SK-N-SH treated with all-trans-retinoic acid at 6 μM for 48 hours (cell line): ENCODE measurements around the gene RGS7.

Source experiments
- ATAC-seq: fragments of 200-7000 bp; cut with Tn5 transposase; 3 replicates; pipeline ENCODE4 v1.9.1; 2020; ENCODE audit warnings: mild to moderate bottlenecking, moderate library complexity
- ARNTL ChIP-seq: fragments of 450-650 bp; formaldehyde crosslinking; IDR thresholded peaks from 2 replicates; pipeline ENCODE4 v1.5.0; 2020; ENCODE audit warnings: low read depth, mild to moderate bottlenecking, moderate library complexity, borderline replicate concordance
- BACH2 ChIP-seq: fragments of 250-450 bp; sonication (Bioruptor Pico); IDR thresholded peaks from 2 replicates; pipeline ENCODE4 v1.9.0; 2021; ENCODE audit warnings: mild to moderate bottlenecking, borderline replicate concordance
- ESRRG ChIP-seq: fragments of 250-450 bp; sonication (Bioruptor Pico); IDR thresholded peaks from 2 replicates; pipeline ENCODE4 v1.6.1; 2021; ENCODE audit warnings: mild to moderate bottlenecking
- GLIS3 ChIP-seq: fragments of 250-450 bp; sonication (Bioruptor Pico); IDR thresholded peaks from 2 replicates; pipeline ENCODE4 v1.5.0; 2020; ENCODE audit warnings: mild to moderate bottlenecking, moderate library complexity
- ISL1 ChIP-seq: fragments of 250-450 bp; sonication (Bioruptor Pico); IDR thresholded peaks from 2 replicates; pipeline ENCODE4 v2.1.2; 2022; ENCODE audit warnings: mild to moderate bottlenecking, moderate library complexity
- OSR1 ChIP-seq: fragments of 250-450 bp; sonication (Bioruptor Pico); IDR thresholded peaks from 2 replicates; pipeline ENCODE4 v1.8.0; 2022; ENCODE audit warnings: moderate library complexity, mild to moderate bottlenecking, inconsistent platforms
- PATZ1 ChIP-seq: fragments of 250-450 bp; sonication (Bioruptor Pico); IDR thresholded peaks from 2 replicates; pipeline ENCODE4 v1.8.0; 2020; ENCODE audit warnings: mild to moderate bottlenecking, moderate library complexity, borderline replicate concordance
- POU6F1 ChIP-seq: fragments of 250-450 bp; sonication (Bioruptor Pico); IDR thresholded peaks from 2 replicates; pipeline ENCODE4 v1.8.0; 2021; ENCODE audit warnings: low read depth, mild to moderate bottlenecking, moderate library complexity, borderline replicate concordance
- RARB ChIP-seq: fragments of 250-450 bp; sonication (Bioruptor Pico); IDR thresholded peaks from 2 replicates; pipeline ENCODE4 v1.8.0; 2021; ENCODE audit warnings: mild to moderate bottlenecking, moderate library complexity
- SNAI2 ChIP-seq: fragments of 250-450 bp; sonication (Bioruptor Pico); IDR thresholded peaks from 2 replicates; pipeline ENCODE4 v1.5.0; 2020; ENCODE audit warnings: mild to moderate bottlenecking, moderate library complexity
- TCF4 ChIP-seq: fragments of 250-450 bp; sonication (Bioruptor Pico); IDR thresholded peaks from 2 replicates; pipeline ENCODE4 v1.8.0; 2021; ENCODE audit warnings: mild to moderate bottlenecking, moderate library complexity, borderline replicate concordance
- TOX ChIP-seq: fragments of 250-450 bp; sonication (Bioruptor Pico); IDR thresholded peaks from 2 replicates; pipeline ENCODE4 v1.8.0; 2021; ENCODE audit warnings: mild to moderate bottlenecking, moderate library complexity, borderline replicate concordance
- ZC3H10 ChIP-seq: fragments of 250-450 bp; sonication (Bioruptor Pico); IDR thresholded peaks from 2 replicates; pipeline ENCODE4 v1.5.1; 2021; ENCODE audit warnings: mild to moderate bottlenecking, moderate library complexity
- ZFP3 ChIP-seq: fragments of 250-450 bp; sonication (Bioruptor Pico); IDR thresholded peaks from 2 replicates; pipeline ENCODE4 v1.5.0; 2020; ENCODE audit warnings: mild to moderate bottlenecking, moderate library complexity
- ZFP30 ChIP-seq: fragments of 450-650 bp; formaldehyde crosslinking; IDR thresholded peaks from 2 replicates; pipeline ENCODE4 v1.5.0; 2022; ENCODE audit warnings: mild to moderate bottlenecking, moderate library complexity
- ZNF565 ChIP-seq: fragments of 450-650 bp; formaldehyde crosslinking; conservative IDR thresholded peaks from 2 replicates; pipeline ENCODE4 v1.5.0; 2020; ENCODE audit warnings: low read depth, mild to moderate bottlenecking, moderate library complexity
- ZNF70 ChIP-seq: fragments of 450-650 bp; formaldehyde crosslinking; IDR thresholded peaks from 2 replicates; pipeline ENCODE4 v1.5.0; 2020; ENCODE audit warnings: mild to moderate bottlenecking, moderate library complexity
- ZNF8 ChIP-seq: fragments of 450-650 bp; formaldehyde crosslinking; IDR thresholded peaks from 2 replicates; pipeline ENCODE4 v1.5.0; 2020; ENCODE audit warnings: mild to moderate bottlenecking, moderate library complexity
- TF ChIP-seq, protein P1 (sequence below): fragments of 250-450 bp; sonication (Bioruptor Pico); IDR thresholded peaks from 2 replicates; pipeline ENCODE4 v1.5.1; 2020; ENCODE audit warnings: low read depth, mild to moderate bottlenecking, moderate library complexity
- TF ChIP-seq, protein P2 (sequence below): fragments of 250-450 bp; sonication (Bioruptor Pico); IDR thresholded peaks from 2 replicates; pipeline ENCODE4 v1.5.1; 2021; ENCODE audit warnings: mild to moderate bottlenecking, moderate library complexity
- TF ChIP-seq, protein P3 (sequence below): fragments of 250-450 bp; sonication (Bioruptor Pico); IDR thresholded peaks from 2 replicates; pipeline ENCODE4 v1.5.0; 2020; ENCODE audit warnings: mild to moderate bottlenecking, moderate library complexity

The RGS7 gene

DNA sequence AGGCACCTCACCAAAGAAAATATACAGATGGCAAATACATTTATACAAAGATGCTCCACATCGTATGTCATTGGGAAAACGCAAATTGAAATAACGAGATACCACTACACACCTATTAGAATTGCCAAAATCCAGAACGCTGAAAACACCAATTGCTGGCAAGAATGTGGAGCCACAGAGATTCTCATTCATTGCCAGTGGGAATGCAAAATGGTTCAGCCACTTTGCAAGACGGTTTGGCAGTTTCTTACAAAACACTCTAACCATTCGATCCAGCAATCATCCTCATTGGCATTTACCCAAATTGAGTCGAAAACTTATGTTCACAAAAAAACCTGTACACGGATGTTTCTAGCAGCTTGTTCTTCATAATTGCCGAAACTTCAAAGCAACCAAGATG lies 521.7 kb downstream of the RGS7 start:
- ATAC-seq: no peak
- TF ChIP-seq ZNF565 (CRISPR knock-in tag): no peak
- no peak for TF ChIP-seq ISL1 (CRISPR knock-in tag)
- TF ChIP-seq, protein P1, sequence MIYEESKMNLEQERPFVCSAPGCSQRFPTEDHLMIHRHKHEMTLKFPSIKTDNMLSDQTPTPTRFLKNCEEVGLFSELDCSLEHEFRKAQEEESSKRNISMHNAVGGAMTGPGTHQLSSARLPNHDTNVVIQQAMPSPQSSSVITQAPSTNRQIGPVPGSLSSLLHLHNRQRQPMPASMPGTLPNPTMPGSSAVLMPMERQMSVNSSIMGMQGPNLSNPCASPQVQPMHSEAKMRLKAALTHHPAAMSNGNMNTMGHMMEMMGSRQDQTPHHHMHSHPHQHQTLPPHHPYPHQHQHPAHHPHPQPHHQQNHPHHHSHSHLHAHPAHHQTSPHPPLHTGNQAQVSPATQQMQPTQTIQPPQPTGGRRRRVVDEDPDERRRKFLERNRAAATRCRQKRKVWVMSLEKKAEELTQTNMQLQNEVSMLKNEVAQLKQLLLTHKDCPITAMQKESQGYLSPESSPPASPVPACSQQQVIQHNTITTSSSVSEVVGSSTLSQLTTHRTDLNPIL (CRISPR knock-in tag): no peak
- no peak for TF ChIP-seq ESRRG (CRISPR knock-in tag)
- TF ChIP-seq BACH2: no peak
- no peak for TF ChIP-seq PATZ1 (CRISPR knock-in tag)
- no peak for TF ChIP-seq ZC3H10 (CRISPR knock-in tag)
- TF ChIP-seq ZNF70 (CRISPR knock-in tag): no peak
- TF ChIP-seq GLIS3: no peak
- no peak for TF ChIP-seq SNAI2 (CRISPR knock-in tag)
- TF ChIP-seq TOX: no peak
- TF ChIP-seq RARB (CRISPR knock-in tag): no peak
- no peak for TF ChIP-seq ZFP30 (CRISPR knock-in tag)
- no peak for TF ChIP-seq POU6F1 (CRISPR knock-in tag)
- TF ChIP-seq ZFP3: no peak
- TF ChIP-seq, protein P2, sequence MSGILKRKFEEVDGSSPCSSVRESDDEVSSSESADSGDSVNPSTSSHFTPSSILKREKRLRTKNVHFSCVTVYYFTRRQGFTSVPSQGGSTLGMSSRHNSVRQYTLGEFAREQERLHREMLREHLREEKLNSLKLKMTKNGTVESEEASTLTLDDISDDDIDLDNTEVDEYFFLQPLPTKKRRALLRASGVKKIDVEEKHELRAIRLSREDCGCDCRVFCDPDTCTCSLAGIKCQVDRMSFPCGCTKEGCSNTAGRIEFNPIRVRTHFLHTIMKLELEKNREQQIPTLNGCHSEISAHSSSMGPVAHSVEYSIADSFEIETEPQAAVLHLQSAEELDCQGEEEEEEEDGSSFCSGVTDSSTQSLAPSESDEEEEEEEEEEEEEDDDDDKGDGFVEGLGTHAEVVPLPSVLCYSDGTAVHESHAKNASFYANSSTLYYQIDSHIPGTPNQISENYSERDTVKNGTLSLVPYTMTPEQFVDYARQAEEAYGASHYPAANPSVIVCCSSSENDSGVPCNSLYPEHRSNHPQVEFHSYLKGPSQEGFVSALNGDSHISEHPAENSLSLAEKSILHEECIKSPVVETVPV (CRISPR knock-in tag): no peak
- no peak for TF ChIP-seq ARNTL (CRISPR knock-in tag)
- TF ChIP-seq ZNF8 (CRISPR knock-in tag): no peak
- TF ChIP-seq, protein P3, sequence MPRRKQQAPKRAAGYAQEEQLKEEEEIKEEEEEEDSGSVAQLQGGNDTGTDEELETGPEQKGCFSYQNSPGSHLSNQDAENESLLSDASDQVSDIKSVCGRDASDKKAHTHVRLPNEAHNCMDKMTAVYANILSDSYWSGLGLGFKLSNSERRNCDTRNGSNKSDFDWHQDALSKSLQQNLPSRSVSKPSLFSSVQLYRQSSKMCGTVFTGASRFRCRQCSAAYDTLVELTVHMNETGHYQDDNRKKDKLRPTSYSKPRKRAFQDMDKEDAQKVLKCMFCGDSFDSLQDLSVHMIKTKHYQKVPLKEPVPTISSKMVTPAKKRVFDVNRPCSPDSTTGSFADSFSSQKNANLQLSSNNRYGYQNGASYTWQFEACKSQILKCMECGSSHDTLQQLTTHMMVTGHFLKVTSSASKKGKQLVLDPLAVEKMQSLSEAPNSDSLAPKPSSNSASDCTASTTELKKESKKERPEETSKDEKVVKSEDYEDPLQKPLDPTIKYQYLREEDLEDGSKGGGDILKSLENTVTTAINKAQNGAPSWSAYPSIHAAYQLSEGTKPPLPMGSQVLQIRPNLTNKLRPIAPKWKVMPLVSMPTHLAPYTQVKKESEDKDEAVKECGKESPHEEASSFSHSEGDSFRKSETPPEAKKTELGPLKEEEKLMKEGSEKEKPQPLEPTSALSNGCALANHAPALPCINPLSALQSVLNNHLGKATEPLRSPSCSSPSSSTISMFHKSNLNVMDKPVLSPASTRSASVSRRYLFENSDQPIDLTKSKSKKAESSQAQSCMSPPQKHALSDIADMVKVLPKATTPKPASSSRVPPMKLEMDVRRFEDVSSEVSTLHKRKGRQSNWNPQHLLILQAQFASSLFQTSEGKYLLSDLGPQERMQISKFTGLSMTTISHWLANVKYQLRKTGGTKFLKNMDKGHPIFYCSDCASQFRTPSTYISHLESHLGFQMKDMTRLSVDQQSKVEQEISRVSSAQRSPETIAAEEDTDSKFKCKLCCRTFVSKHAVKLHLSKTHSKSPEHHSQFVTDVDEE (CRISPR knock-in tag): no peak
- no peak for TF ChIP-seq OSR1
- TF ChIP-seq, all 23 proteins: peak for 0

DNA sequence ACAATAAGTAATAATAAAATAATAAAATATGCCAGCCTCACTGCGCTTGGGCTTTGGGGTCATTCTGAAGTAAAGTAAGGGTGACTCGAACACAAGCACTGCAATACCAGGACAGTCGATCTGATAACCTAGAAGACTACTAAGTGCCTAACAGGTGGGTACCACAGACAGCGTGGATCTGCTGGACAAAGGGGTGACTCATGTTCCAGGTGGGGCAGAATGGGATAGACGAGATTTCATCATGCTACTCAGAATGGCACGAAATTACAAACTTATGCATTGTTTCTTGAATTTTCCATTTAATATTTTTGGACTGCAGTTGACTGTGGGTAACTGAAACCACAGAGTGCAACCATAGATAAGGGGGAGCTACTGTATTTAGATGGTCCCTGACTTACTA lies 523.9 kb downstream of the RGS7 start:
- ATAC-seq: no peak
- no peak for TF ChIP-seq RARB (CRISPR knock-in tag)
- TF ChIP-seq BACH2: no peak
- TF ChIP-seq, protein P1 (CRISPR knock-in tag): no peak
- no peak for TF ChIP-seq ZNF70 (CRISPR knock-in tag)
- TF ChIP-seq ESRRG (CRISPR knock-in tag): no peak
- TF ChIP-seq PATZ1 (CRISPR knock-in tag): no peak
- no peak for TF ChIP-seq ZFP30 (CRISPR knock-in tag)
- TF ChIP-seq ARNTL (CRISPR knock-in tag): no peak
- TF ChIP-seq, protein P3 (CRISPR knock-in tag): no peak
- TF ChIP-seq TOX: no peak
- TF ChIP-seq ZNF8 (CRISPR knock-in tag): no peak
- TF ChIP-seq TCF4: no peak
- TF ChIP-seq GLIS3: no peak
- TF ChIP-seq ZC3H10 (CRISPR knock-in tag): no peak
- TF ChIP-seq ZFP3: no peak
- TF ChIP-seq, protein P2 (CRISPR knock-in tag): no peak
